K562 (cell line): ENCODE measurements around the gene MCL1. TPM values are rescaled to one million over a fixed set of nuclear protein-coding genes. Genes with fewer than 3 reads are reported as not detected.

Experiments used
- ATF1 ChIP-seq, 2 experiments: fragments of 450-650 bp in 1 of 2; IDR thresholded peaks; 2 replicates each; pipeline ENCODE4 v1.6.1; 2016; ENCODE audit warnings: missing compliant biosample characterization in 1 of 2, missing genetic modification characterization in 1 of 2
- HNRNPK ChIP-seq: fragments of 200-400 bp; formaldehyde crosslinking; IDR thresholded peaks from one replicate; pipeline ENCODE4 v1.6.1; 2018; ENCODE audit warnings: mild to moderate bottlenecking, low read depth, low read length; ENCODE audit not compliant: poor library complexity, severe bottlenecking
- KAT8 ChIP-seq: fragments of 450-650 bp; IDR thresholded peaks from 2 replicates; pipeline ENCODE4 v1.6.1; 2016; ENCODE audit warnings: low read depth, mild to moderate bottlenecking
- NFYB ChIP-seq: IDR thresholded peaks from 2 replicates; pipeline ENCODE4 v1.6.1; 2011; ENCODE audit warnings: mild to moderate bottlenecking, moderate library complexity; ENCODE audit not compliant: insufficient read length; ENCODE audit errors: extremely low read depth
- RB1 ChIP-seq: fragments of 450-650 bp; IDR thresholded peaks from 2 replicates; pipeline ENCODE4 v1.6.1; 2017; ENCODE audit warnings: low read depth, mild to moderate bottlenecking
- RCOR1 ChIP-seq, 2 experiments: IDR thresholded peaks; 2 replicates each; pipeline ENCODE4 v1.6.1; 2012; ENCODE audit warnings: low read depth in 2 of 2, low read length in 2 of 2, borderline replicate concordance in 1 of 2, improper control_type of control experiment in 1 of 2
- ZNF174 ChIP-seq: fragments of 250-450 bp; sonication (Bioruptor Pico); IDR thresholded peaks from 2 replicates; pipeline ENCODE4 v1.4.0; 2020; ENCODE audit warnings: mild to moderate bottlenecking
- polyA plus RNA-seq, 8 experiments: library from polyadenylated mRNA; depleted of rRNA in 4 of 8; stranded (reverse) in 5 of 8; unstranded in 3 of 8; fragments of >200 nt; fragmentation: Nextera tagmentation in 2 of 8; fragmentation: Illumina TruSeq in 1 of 8; extraction: Ambion mirVana in 2 of 8; extraction: Trizol in 1 of 8; gene quantifications; 2 replicates each; pipeline versions ENCODE4 v1.2.1 to v1.2.3, GENCODE V29; 2011 to 2014; ENCODE audit warnings: inconsistent platforms in 1 of 8, missing spikeins in 1 of 8
- total RNA-seq, 7 experiments: library from RNA; depleted of rRNA in 6 of 7; stranded (reverse); fragments of >200 nt in 6 of 7; fragmentation: Illumina TruSeq in 2 of 7; extraction: Trizol in 2 of 7; gene quantifications; 2 replicates each; pipeline versions ENCODE4 v1.2.1 to v1.2.3, GENCODE V29; 2011 to 2021; ENCODE audit warnings: low replicate concordance in 1 of 7
- TF ChIP-seq, protein P1 (sequence below), 2 experiments: fragments of 450-650 bp in 1 of 2; IDR thresholded peaks; 2 replicates each; pipeline ENCODE4 v1.6.1; 2011 to 2017; ENCODE audit warnings: low read depth in 2 of 2, antibody characterized with exemption in 1 of 2, borderline replicate concordance in 1 of 2, low read length in 1 of 2, mild to moderate bottlenecking in 1 of 2, mixed read lengths in 1 of 2; ENCODE audit not compliant: control insufficient read depth in 1 of 2
- TF ChIP-seq, protein P2 (sequence below): sonication (generic); formaldehyde crosslinking; IDR thresholded peaks from 2 replicates; pipeline ENCODE4 v1.8.0; 2023; ENCODE audit warnings: missing genetic modification reagents, mild to moderate bottlenecking, borderline replicate concordance
- TF ChIP-seq, protein P3 (sequence below): IDR thresholded peaks from 2 replicates; pipeline ENCODE4 v1.6.1; 2014; ENCODE audit warnings: antibody characterized with exemption
- TF ChIP-seq, protein P4 (sequence below): fragments of 450-650 bp; formaldehyde crosslinking; IDR thresholded peaks from 2 replicates; pipeline ENCODE4 v1.4.0; 2020; ENCODE audit warnings: mild to moderate bottlenecking, moderate library complexity

MCL1 gene
- total and polyA plus RNA-seq, 9 of the 15 experiments (the other 6 are each of a cell fraction or from before 2014, with no cell fraction given), result 27.1 to 224 (median 138) TPM

DNA sequence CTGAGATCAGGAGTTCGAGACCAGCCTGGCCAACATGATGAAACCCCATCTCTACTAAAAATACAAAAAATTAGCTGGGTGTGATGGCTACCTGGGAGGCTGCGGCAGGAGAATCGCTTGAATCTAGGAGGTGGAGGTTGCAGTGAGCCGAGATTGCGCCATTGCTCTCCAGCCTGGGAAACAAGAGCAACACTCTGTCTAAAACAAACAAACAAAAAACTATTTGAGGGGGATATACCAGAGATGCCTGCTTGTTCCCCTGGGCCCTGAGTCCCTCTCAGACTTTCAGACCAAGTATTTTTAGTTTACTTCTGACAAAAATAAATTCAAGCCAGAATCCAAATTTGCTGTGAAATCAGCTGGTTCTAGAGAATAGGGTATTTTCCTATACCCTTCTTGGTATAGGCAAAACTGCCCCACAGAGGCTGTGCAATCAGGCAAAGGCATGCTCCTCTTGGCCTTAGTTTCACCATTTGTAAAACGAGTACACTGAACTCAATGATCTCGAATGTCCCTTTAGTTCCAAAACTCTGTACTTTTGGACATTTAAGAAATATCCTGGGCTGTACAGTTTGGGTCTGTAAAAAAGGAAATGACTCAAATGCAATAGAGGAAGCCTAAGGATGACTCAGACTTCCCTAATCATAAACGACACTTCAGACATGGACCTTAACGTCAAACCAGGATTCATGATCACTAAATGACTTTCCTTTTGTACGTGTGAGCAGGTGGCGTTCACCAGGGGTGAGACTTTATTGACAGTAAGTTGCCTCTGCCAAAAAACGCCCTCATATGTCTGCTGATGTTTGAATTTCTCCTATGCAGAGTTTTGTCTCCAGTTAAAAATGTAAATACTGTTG lies 33.9 kb upstream of the MCL1 start (continued):
- TF ChIP-seq KAT8 (no peak), RCOR1 (IDR thresholded peaks at IDR 0.05; ENCODE audit: borderline replicate concordance in 1 of 2, low read depth in 2 of 2, low read length in 2 of 2) (peak in 1 of 2 experiments; percentile 37; a peak in 1 of 4 replicates), HNRNPK (no peak), ATF1 (CRISPR knock-in tag; IDR thresholded peaks at IDR 0.05) (no peak), ATF1 (tag; IDR thresholded peaks at IDR 0.05) (peak; percentile 66), RB1 (no peak), NFYB (no peak), ZNF174 (CRISPR knock-in tag) (no peak)
- TF ChIP-seq, protein P1, sequence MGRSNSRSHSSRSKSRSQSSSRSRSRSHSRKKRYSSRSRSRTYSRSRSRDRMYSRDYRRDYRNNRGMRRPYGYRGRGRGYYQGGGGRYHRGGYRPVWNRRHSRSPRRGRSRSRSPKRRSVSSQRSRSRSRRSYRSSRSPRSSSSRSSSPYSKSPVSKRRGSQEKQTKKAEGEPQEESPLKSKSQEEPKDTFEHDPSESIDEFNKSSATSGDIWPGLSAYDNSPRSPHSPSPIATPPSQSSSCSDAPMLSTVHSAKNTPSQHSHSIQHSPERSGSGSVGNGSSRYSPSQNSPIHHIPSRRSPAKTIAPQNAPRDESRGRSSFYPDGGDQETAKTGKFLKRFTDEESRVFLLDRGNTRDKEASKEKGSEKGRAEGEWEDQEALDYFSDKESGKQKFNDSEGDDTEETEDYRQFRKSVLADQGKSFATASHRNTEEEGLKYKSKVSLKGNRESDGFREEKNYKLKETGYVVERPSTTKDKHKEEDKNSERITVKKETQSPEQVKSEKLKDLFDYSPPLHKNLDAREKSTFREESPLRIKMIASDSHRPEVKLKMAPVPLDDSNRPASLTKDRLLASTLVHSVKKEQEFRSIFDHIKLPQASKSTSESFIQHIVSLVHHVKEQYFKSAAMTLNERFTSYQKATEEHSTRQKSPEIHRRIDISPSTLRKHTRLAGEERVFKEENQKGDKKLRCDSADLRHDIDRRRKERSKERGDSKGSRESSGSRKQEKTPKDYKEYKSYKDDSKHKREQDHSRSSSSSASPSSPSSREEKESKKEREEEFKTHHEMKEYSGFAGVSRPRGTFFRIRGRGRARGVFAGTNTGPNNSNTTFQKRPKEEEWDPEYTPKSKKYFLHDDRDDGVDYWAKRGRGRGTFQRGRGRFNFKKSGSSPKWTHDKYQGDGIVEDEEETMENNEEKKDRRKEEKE (IDR thresholded peaks at IDR 0.05; ENCODE audit: borderline replicate concordance in 1 of 2, control insufficient read depth in 1 of 2, low read depth in 2 of 2, low read length in 1 of 2), result no peak
- TF ChIP-seq, protein P2, sequence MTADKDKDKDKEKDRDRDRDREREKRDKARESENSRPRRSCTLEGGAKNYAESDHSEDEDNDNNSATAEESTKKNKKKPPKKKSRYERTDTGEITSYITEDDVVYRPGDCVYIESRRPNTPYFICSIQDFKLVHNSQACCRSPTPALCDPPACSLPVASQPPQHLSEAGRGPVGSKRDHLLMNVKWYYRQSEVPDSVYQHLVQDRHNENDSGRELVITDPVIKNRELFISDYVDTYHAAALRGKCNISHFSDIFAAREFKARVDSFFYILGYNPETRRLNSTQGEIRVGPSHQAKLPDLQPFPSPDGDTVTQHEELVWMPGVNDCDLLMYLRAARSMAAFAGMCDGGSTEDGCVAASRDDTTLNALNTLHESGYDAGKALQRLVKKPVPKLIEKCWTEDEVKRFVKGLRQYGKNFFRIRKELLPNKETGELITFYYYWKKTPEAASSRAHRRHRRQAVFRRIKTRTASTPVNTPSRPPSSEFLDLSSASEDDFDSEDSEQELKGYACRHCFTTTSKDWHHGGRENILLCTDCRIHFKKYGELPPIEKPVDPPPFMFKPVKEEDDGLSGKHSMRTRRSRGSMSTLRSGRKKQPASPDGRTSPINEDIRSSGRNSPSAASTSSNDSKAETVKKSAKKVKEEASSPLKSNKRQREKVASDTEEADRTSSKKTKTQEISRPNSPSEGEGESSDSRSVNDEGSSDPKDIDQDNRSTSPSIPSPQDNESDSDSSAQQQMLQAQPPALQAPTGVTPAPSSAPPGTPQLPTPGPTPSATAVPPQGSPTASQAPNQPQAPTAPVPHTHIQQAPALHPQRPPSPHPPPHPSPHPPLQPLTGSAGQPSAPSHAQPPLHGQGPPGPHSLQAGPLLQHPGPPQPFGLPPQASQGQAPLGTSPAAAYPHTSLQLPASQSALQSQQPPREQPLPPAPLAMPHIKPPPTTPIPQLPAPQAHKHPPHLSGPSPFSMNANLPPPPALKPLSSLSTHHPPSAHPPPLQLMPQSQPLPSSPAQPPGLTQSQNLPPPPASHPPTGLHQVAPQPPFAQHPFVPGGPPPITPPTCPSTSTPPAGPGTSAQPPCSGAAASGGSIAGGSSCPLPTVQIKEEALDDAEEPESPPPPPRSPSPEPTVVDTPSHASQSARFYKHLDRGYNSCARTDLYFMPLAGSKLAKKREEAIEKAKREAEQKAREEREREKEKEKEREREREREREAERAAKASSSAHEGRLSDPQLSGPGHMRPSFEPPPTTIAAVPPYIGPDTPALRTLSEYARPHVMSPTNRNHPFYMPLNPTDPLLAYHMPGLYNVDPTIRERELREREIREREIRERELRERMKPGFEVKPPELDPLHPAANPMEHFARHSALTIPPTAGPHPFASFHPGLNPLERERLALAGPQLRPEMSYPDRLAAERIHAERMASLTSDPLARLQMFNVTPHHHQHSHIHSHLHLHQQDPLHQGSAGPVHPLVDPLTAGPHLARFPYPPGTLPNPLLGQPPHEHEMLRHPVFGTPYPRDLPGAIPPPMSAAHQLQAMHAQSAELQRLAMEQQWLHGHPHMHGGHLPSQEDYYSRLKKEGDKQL (CRISPR knock-in tag), result no peak
- TF ChIP-seq, protein P3, sequence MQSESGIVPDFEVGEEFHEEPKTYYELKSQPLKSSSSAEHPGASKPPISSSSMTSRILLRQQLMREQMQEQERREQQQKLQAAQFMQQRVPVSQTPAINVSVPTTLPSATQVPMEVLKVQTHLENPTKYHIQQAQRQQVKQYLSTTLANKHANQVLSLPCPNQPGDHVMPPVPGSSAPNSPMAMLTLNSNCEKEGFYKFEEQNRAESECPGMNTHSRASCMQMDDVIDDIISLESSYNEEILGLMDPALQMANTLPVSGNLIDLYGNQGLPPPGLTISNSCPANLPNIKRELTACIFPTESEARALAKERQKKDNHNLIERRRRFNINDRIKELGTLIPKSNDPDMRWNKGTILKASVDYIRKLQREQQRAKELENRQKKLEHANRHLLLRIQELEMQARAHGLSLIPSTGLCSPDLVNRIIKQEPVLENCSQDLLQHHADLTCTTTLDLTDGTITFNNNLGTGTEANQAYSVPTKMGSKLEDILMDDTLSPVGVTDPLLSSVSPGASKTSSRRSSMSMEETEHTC, result no peak
- TF ChIP-seq, protein P4, sequence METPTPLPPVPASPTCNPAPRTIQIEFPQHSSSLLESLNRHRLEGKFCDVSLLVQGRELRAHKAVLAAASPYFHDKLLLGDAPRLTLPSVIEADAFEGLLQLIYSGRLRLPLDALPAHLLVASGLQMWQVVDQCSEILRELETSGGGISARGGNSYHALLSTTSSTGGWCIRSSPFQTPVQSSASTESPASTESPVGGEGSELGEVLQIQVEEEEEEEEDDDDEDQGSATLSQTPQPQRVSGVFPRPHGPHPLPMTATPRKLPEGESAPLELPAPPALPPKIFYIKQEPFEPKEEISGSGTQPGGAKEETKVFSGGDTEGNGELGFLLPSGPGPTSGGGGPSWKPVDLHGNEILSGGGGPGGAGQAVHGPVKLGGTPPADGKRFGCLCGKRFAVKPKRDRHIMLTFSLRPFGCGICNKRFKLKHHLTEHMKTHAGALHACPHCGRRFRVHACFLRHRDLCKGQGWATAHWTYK (CRISPR knock-in tag), result 0 out of 2 replicates have a peak, but pooled peaks have one; percentile 43
